Lung (tissue), 12 donors: ENCODE measurements around the gene DDX10. TPM values are rescaled to one million over a fixed set of nuclear protein-coding genes. Genes with fewer than 3 reads are reported as not detected.

Experiments used
- ATAC-seq: fragments of 200-7000 bp; cut with Tn5 transposase; one replicate; pipeline ENCODE4 v1.9.1; 2020; ENCODE audit warnings: moderate number of reproducible peaks; ENCODE audit not compliant: insufficient read depth, low FRiP score
- DNase-seq, 3 donors: peaks; one replicate each; pipeline ENCODE4 v3.0.0-alpha.2; 2013 to 2017
- H3K27ac ChIP-seq, 2 donors: one replicate each; pipeline ENCODE4 v1.5.1; 2013; ENCODE audit warnings: mild to moderate bottlenecking in 2 of 2, moderate library complexity in 2 of 2, control low read depth in 1 of 2, inconsistent platforms in 1 of 2, low read depth in 1 of 2, low read length in 1 of 2
- H3K27me3 ChIP-seq, 3 donors: one replicate each; pipeline ENCODE4 v1.5.1; 2013; ENCODE audit warnings: low read length in 2 of 3; ENCODE audit not compliant: control insufficient read depth in 3 of 3, insufficient read depth in 3 of 3
- H3K36me3 ChIP-seq, 4 donors: one replicate each; pipeline ENCODE4 v1.5.1; 2013; ENCODE audit warnings: low read length in 4 of 4, mild to moderate bottlenecking in 1 of 4, moderate library complexity in 1 of 4; ENCODE audit not compliant: control insufficient read depth in 4 of 4, insufficient read depth in 4 of 4
- H3K4me1 ChIP-seq, 5 donors: one replicate each; pipeline ENCODE4 v1.5.1; 2013; ENCODE audit warnings: low read length in 5 of 5, mild to moderate bottlenecking in 2 of 5, moderate library complexity in 1 of 5; ENCODE audit not compliant: control insufficient read depth in 5 of 5, insufficient read depth in 5 of 5
- H3K4me3 ChIP-seq: one replicate; pipeline ENCODE4 v1.5.1; 2013; ENCODE audit warnings: mild to moderate bottlenecking, control low read depth, moderate library complexity
- H3K9ac ChIP-seq, 2 donors: one replicate each; pipeline ENCODE4 v1.5.1; 2013; ENCODE audit warnings: low read length in 2 of 2, control low read depth in 1 of 2; ENCODE audit not compliant: insufficient read depth in 1 of 2
- H3K9me3 ChIP-seq, 4 donors: one replicate each; pipeline ENCODE4 v1.5.1; 2013; ENCODE audit warnings: low read length in 3 of 4, mild to moderate bottlenecking in 1 of 4, moderate library complexity in 1 of 4; ENCODE audit not compliant: control insufficient read depth in 4 of 4, insufficient read depth in 3 of 4
- CTCF ChIP-seq: IDR thresholded peaks from 2 replicates; pipeline ENCODE4 v1.5.1; 2012; ENCODE audit warnings: mild to moderate bottlenecking; ENCODE audit errors: control extremely low read depth, extremely low read depth
- WGBS, 2 donors: extraction: QIAGEN DNeasy Blood & Tissue Kit; methylation state at CpG; one replicate each; pipeline ENCODE4 v1.1.7; 2013; 5-methylcytosine and 5-hydroxymethylcytosine counted together
- polyA plus RNA-seq, 2 donors: library from polyadenylated mRNA; stranded (reverse); fragments of 200-250 nt; gene quantifications; one replicate each; pipeline ENCODE4 v1.2.1, GENCODE V29; 2013
- total RNA-seq, 2 donors: library from RNA; depleted of rRNA in 1 of 2; stranded (reverse); fragments of >200 nt in 1 of 2; gene quantifications; one replicate each; pipeline ENCODE4 v1.2.1, GENCODE V29; 2014 to 2021
- donor health status: control.
- donor health status: control.
- donor health status: Bipolar disorder and iron deficiency.
- donor health status: healthy.
- donor health status: DM: yes; HTN: yes; CAD: no.

The DDX10 gene
- total and polyA plus RNA-seq, 4 donors = 13.9 to 30.5 (median 18.8) TPM

- 93 to 94% methylated on average over 3 of the region's 3 CpGs for WGBS, 2 donors
- H3K9ac ChIP-seq = no peak overlapping the region
- H3K36me3 ChIP-seq = peaks cover 0 to 4% (median 0%) of the 10 kb centered on the region in 4 donors
- ATAC-seq (no peak), DNase-seq (no peak)
- H3K27me3 ChIP-seq = no peaks in the 10 kb centered on the region
- TF ChIP-seq CTCF = no peak
- H3K4me1 ChIP-seq = peaks cover 0 to 3% (median 0%) of the 10 kb centered on the region in 5 donors
- H3K4me3 ChIP-seq = no peak overlapping the region
- no peak overlapping the region for H3K27ac ChIP-seq
- H3K9me3 ChIP-seq = no peaks in the 10 kb centered on the region
These were observed 236.5 kb downstream of the DDX10 start for GRCh38 chr11:108901359-108901758.

GRCh38 chr11:108902027-108902469 lies 237.2 kb downstream of the DDX10 start:
- TF ChIP-seq CTCF = no peak
- Histone ChIP-seq H3K27ac (no peak overlapping the region), H3K27me3 (no peaks in the 10 kb centered on the region), H3K36me3 (peaks cover 0 to 4% (median 0%) of the 10 kb centered on the region in 4 donors), H3K9ac (no peak overlapping the region), H3K4me3 (no peak overlapping the region), H3K4me1 (peaks cover 0 to 3% (median 0%) of the 10 kb centered on the region in 5 donors), H3K9me3 (no peaks in the 10 kb centered on the region)
- 76 to 80% methylated on average over 2 of the region's 2 CpGs for WGBS, 2 donors
- ATAC-seq (no peak), DNase-seq (no peak)

GRCh38 chr11:108904480-108904879 lies 239.6 kb downstream of the DDX10 start:
- WGBS, 2 donors = 76 to 89% methylated on average over 1 of the region's 1 CpG
- no peaks in the 10 kb centered on the region for H3K9me3 ChIP-seq
- no peak overlapping the region for H3K4me3 ChIP-seq
- peaks cover 0 to 3% (median 0%) of the 10 kb centered on the region in 5 donors for H3K4me1 ChIP-seq
- no peak for TF ChIP-seq CTCF
- H3K27me3 ChIP-seq = no peaks in the 10 kb centered on the region
- ATAC-seq (no peak), DNase-seq (no peak)
- no peak overlapping the region for H3K9ac ChIP-seq
- no peak overlapping the region for H3K27ac ChIP-seq
- H3K36me3 ChIP-seq = peaks cover 0 to 4% (median 0%) of the 10 kb centered on the region in 4 donors

- H3K27me3 ChIP-seq = no peaks in the 10 kb centered on the region
- H3K36me3 ChIP-seq = peaks cover 0 to 4% (median 0%) of the 10 kb centered on the region in 4 donors
- peaks cover 0 to 3% (median 0%) of the 10 kb centered on the region in 5 donors for H3K4me1 ChIP-seq
- no peak overlapping the region for H3K9ac ChIP-seq
- H3K27ac ChIP-seq = no peak overlapping the region
- H3K9me3 ChIP-seq = no peaks in the 10 kb centered on the region
- no peak for TF ChIP-seq CTCF
- no peak overlapping the region for H3K4me3 ChIP-seq
- DNase-seq (peak in 1 of 3 donors; percentile 52), ATAC-seq (peak; percentile 34)
These were observed 241.5 kb downstream of the DDX10 start for GRCh38 chr11:108906329-108906728.
